ENCODE data around the gene MOB1B. TPM values are rescaled to one million over a fixed set of nuclear protein-coding genes. Genes with fewer than 3 reads are reported as not detected.
"Not testable (repeated sequence)": the region's sequence is repeated elsewhere in the genome, so short reads cannot be mapped to it uniquely, and the experiment has no call there.

The MOB1B gene
- total and polyA plus RNA-seq, 11 donors: 4.8 to 22.9 (median 16.6) TPM

- Histone ChIP-seq H3K36me3 (peaks cover 0 to 6% (median 0%) of the 10 kb centered on the region in 9 donors), H3K27ac (no peak overlapping the region), H3K4me1 (peaks cover 0 to 18% (median 0%) of the 10 kb centered on the region in 12 donors), H3K27me3 (no peaks in the 10 kb centered on the region), H3K4me3 (no peak overlapping the region), H3K9me3 (no peaks in the 10 kb centered on the region)
- WGBS, 4 donors: 75 to 86% (median 81%) methylated on average over 3 of the region's 3 CpGs
- ATAC-seq (no peak), DNase-seq (no peak)
- TF ChIP-seq POLR2A (IDR thresholded peaks at IDR 0.05) (no peak), CTCF (IDR thresholded peaks at IDR 0.05) (no peak)
- intact Hi-C loops (cut with DNase I): loop anchor here in 9 of 10 donors (2.0 to 10.0 kb wide), 6 partner anchors 172 to 364 kb away; partner anchors contain the start of genes GRSF1 (in 1 of the 9) and UTP3 (in 1 of the 9)
These were observed 106.9 kb downstream of the MOB1B start for GRCh38 chr4:71009086-71009485.

- no peaks in the 10 kb centered on the region for H3K27me3 ChIP-seq
- intact Hi-C loops (cut with DNase I): loop anchor here (2.0 to 10.0 kb wide), 6 partner anchors 173 to 365 kb away; partner anchors contain the start of genes GRSF1 (in 1 of the 10) and UTP3 (in 1 of the 10)
- H3K36me3 ChIP-seq: peaks cover 0 to 6% (median 0%) of the 10 kb centered on the region in 9 donors
- no peak for TF ChIP-seq POLR2A (IDR thresholded peaks at IDR 0.05)
- TF ChIP-seq CTCF (IDR thresholded peaks at IDR 0.05): peak; percentile 57 to 79 (median 64)
- ATAC-seq: peak in 1 of 4 donors; percentile 56
- H3K27ac ChIP-seq: no peak overlapping the region
- 5 to 12% (median 8%) methylated on average over 3 of the region's 3 CpGs for WGBS, 4 donors
- H3K9me3 ChIP-seq: no peaks in the 10 kb centered on the region
- H3K4me3 ChIP-seq: no peak overlapping the region
- DNase-seq: no peak
- H3K4me1 ChIP-seq: peaks cover 0 to 18% (median 0%) of the 10 kb centered on the region in 12 donors
These were observed 107.9 kb downstream of the MOB1B start for GRCh38 chr4:71009890-71010588.

GRCh38 chr4:71011451-71011850 is 109.3 kb downstream of the MOB1B start:
- ATAC-seq (no peak), DNase-seq (no peak)
- Histone ChIP-seq H3K4me1 (peaks cover 0 to 14% (median 0%) of the 10 kb centered on the region in 12 donors), H3K36me3 (peaks cover 0 to 6% (median 0%) of the 10 kb centered on the region in 9 donors), H3K27me3 (no peaks in the 10 kb centered on the region), H3K27ac (no peak overlapping the region), H3K9me3 (no peaks in the 10 kb centered on the region), H3K4me3 (no peak overlapping the region)
- intact Hi-C loops (cut with DNase I): loop anchor here in 1 of 10 donors (10.0 kb wide), 1 partner anchor 357 kb away; no protein-coding TSS in a partner anchor
- 89 to 94% (median 93%) methylated on average over 4 of the region's 4 CpGs for WGBS, 4 donors
- TF ChIP-seq CTCF (IDR thresholded peaks at IDR 0.05) (no peak), POLR2A (IDR thresholded peaks at IDR 0.05) (no peak)

GRCh38 chr4:71017391-71017790 is 115.2 kb downstream of the MOB1B start:
- WGBS, 4 donors: 92 to 100% (median 97%) methylated on average over 2 of the region's 2 CpGs
- intact Hi-C loops (cut with DNase I): loop anchor here in 1 of 10 donors (10.0 kb wide), 1 partner anchor 363 kb away; no protein-coding TSS in a partner anchor
- not testable (repeated sequence) for H3K27ac ChIP-seq, H3K27me3 ChIP-seq, DNase-seq, ATAC-seq, H3K4me1 ChIP-seq, H3K36me3 ChIP-seq, H3K4me3 ChIP-seq
- H3K9me3 ChIP-seq: peaks cover 0 to 11% (median 0%) of the 10 kb centered on the region in 12 donors
